Right atrium auricular region (tissue), 2 donors: Measurements from ENCODE around the gene BAIAP2L1. TPM values are rescaled to one million over a fixed set of nuclear protein-coding genes. Genes with fewer than 3 reads are reported as not detected.
"Not testable (repeated sequence)": the region's sequence is repeated elsewhere in the genome, so short reads cannot be mapped to it uniquely, and the experiment has no call there.

Source experiments
- DNase-seq: peaks from one replicate; pipeline ENCODE4 v3.0.0-alpha.2; 2019; ENCODE audit warnings: low spot score
- H3K27ac ChIP-seq, 2 donors: fragments of 200-600 bp; sonication (generic); 1 replicate in 1 of 2; 2 replicates in 1 of 2; pipeline ENCODE4 v1.5.1; 2016 to 2019
- H3K27me3 ChIP-seq, 2 donors: fragments of 200-600 bp; sonication (generic); one replicate each; pipeline versions ENCODE4 v1.5.1 to v1.6.0; 2017 to 2019
- H3K36me3 ChIP-seq: fragments of 200-600 bp; sonication (generic); one replicate; pipeline ENCODE4 v1.5.1; 2016
- H3K4me1 ChIP-seq, 2 donors: fragments of 200-600 bp; sonication (generic); one replicate each; pipeline versions ENCODE4 v1.5.1 to v1.6.0; 2017 to 2019
- H3K4me3 ChIP-seq, 2 donors: fragments of 200-600 bp; sonication (generic); 1 replicate in 1 of 2; 2 replicates in 1 of 2; pipeline ENCODE4 v1.5.1; 2017 to 2019; ENCODE audit warnings: mild to moderate bottlenecking in 1 of 2, moderate library complexity in 1 of 2
- H3K9me3 ChIP-seq, 2 donors: fragments of 200-600 bp; sonication (generic); one replicate each; pipeline ENCODE4 v1.5.1; 2019
- CTCF ChIP-seq, 2 donors: fragments of 200-600 bp; sonication (generic); IDR thresholded peaks; one replicate each; pipeline ENCODE4 v1.5.1; 2019; ENCODE audit warnings: antibody characterized with exemption in 2 of 2
- total RNA-seq, 2 donors: library from RNA; depleted of rRNA; stranded (reverse); fragments of >200 nt; gene quantifications; one replicate each; pipeline ENCODE4 v1.1.0, GENCODE V29; 2016

BAIAP2L1 gene
- total RNA-seq, 2 donors from 2014 or later = 1.1 to 1.7 TPM

GRCh38 chr7:98423043-98423442 lies 22.2 kb upstream of the BAIAP2L1 start:
- no peak for TF ChIP-seq CTCF (IDR thresholded peaks at IDR 0.05)
- DNase-seq = no peak
- no peaks in the 10 kb centered on the region for H3K36me3 ChIP-seq
- no peaks in the 10 kb centered on the region for H3K9me3 ChIP-seq
- H3K4me3 ChIP-seq = no peak overlapping the region
- H3K27me3 ChIP-seq = no peaks in the 10 kb centered on the region
- H3K27ac ChIP-seq = no peak overlapping the region
- H3K4me1 ChIP-seq = no peaks in the 10 kb centered on the region

DNA sequence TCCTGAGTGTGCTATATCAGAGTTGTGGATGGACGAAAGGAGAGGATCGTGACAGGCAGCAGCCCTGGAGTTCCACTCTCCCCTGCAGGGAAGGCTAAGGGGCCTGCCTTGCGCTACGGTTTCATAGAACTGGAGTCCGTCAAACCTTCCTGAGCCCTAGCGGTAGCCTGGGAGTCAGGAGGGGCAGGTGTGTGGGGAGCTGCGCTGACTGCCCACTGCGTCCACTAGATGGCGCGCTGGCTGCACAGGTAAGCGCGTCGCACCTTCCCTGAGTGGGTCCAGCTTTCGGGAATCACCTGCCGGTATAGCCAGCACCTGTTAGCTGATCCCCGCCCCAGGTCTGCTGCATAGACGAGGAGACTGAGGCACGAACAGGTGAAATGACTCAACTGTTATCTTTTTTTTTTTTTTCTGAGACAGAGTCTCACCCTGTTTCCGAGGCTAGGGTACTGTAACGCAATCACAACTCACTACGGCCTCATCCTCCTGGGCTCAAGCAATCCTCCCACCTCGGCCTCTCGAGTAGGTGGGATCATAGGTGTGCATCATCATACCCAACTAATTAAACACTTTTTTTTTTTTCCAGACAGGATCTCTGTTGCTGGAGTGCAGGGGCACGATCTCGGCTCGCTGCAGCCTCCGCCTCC lies 20.2 kb upstream of the BAIAP2L1 start:
- no peak for DNase-seq
- Histone ChIP-seq H3K36me3 (no peaks in the 10 kb centered on the region), H3K4me3 (no peak overlapping the region), H3K9me3 (no peaks in the 10 kb centered on the region), H3K27ac (no peak overlapping the region), H3K27me3 (no peaks in the 10 kb centered on the region), H3K4me1 (no peaks in the 10 kb centered on the region)
- peak; percentile 45 to 78 for TF ChIP-seq CTCF (IDR thresholded peaks at IDR 0.05)

DNA sequence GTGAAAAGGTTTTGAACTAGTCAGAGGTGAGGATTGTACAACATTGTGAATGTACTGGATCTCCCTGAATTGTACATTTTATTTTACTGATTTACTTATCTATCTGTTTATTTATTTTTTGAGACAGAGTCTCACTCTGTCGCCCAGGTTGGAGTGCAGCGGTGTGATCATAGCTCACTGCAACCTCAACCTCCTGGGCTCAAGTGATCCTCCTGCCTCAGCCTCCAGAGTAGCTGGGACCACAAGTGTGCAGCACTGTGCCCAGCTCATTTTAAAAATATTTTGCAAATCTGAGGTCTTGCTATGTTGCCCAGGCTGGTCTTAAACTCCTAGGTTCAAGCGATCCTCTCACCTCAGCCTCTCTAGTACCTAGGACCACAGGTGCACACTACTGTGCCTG lies 19.1 kb upstream of the BAIAP2L1 start:
- not testable (repeated sequence) for H3K9me3 ChIP-seq, H3K27me3 ChIP-seq, H3K36me3 ChIP-seq, H3K4me1 ChIP-seq, H3K27ac ChIP-seq, H3K4me3 ChIP-seq, DNase-seq

- H3K27ac ChIP-seq, H3K9me3 ChIP-seq, DNase-seq, H3K4me1 ChIP-seq, H3K4me3 ChIP-seq, H3K27me3 ChIP-seq, H3K36me3 ChIP-seq: not testable (repeated sequence)
Observed at GRCh38 chr7:98419316-98419691, 18.4 kb upstream of the BAIAP2L1 start.

DNA sequence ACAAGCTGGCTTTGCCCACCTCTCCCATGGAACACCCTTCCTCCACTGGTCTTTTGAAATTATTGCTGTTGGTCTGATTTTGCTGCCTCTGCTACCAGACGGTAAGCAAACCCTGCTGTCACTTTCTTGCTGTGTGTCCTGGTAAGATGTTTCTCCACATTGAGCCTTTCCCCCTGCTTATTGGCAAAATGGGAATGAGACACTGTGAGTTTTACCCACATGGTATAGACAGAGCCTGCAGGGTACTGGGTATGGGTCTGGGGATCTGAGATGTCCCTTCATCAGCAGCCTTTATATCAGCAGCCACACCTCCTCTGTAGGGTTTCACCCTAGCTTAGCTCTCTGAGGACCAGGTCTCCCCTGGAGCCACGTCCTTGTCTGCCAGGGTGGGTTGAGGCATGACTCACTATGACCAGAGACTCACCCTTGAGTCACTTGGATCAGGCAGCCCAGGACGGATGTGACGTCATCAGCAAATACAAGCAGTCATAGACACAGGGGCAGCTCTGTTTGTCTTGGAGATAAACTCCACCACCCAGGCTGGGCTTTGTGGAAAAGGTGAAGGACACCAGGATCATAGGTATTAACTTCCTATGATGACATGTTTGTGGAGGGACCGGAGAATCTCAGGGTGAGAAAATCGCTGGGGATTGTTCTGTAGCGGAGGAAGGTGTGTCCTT lies 17.9 kb upstream of the BAIAP2L1 start:
- Histone ChIP-seq H3K4me1 (no peaks in the 10 kb centered on the region), H3K36me3 (no peaks in the 10 kb centered on the region), H3K27ac (no peak overlapping the region), H3K4me3 (no peak overlapping the region), H3K9me3 (no peaks in the 10 kb centered on the region), H3K27me3 (no peaks in the 10 kb centered on the region)
- DNase-seq = peak; percentile 58
- TF ChIP-seq CTCF (IDR thresholded peaks at IDR 0.05) = no peak

GRCh38 chr7:98418271-98418635 lies 17.4 kb upstream of the BAIAP2L1 start:
- no peaks in the 10 kb centered on the region for H3K27me3 ChIP-seq
- H3K4me3 ChIP-seq = no peak overlapping the region
- H3K36me3 ChIP-seq = no peaks in the 10 kb centered on the region
- no peak for TF ChIP-seq CTCF (IDR thresholded peaks at IDR 0.05)
- H3K4me1 ChIP-seq = no peaks in the 10 kb centered on the region
- no peak for DNase-seq
- no peak overlapping the region for H3K27ac ChIP-seq
- H3K9me3 ChIP-seq = no peaks in the 10 kb centered on the region

GRCh38 chr7:98417604-98418270 lies 16.8 kb upstream of the BAIAP2L1 start:
- not testable (repeated sequence) for H3K27ac ChIP-seq, DNase-seq, H3K9me3 ChIP-seq, H3K27me3 ChIP-seq, H3K4me1 ChIP-seq, H3K4me3 ChIP-seq, H3K36me3 ChIP-seq
